ENCODE results near the gene CGREF1. TPM values are rescaled to one million over a fixed set of nuclear protein-coding genes. Genes with fewer than 3 reads are reported as not detected.
A peak's percentile ranks its signal among the peaks of the same experiment; 100 is the strongest.

Gene CGREF1
- total RNA-seq, 1 experiment from 2014 or later: 2.1 TPM

DNA sequence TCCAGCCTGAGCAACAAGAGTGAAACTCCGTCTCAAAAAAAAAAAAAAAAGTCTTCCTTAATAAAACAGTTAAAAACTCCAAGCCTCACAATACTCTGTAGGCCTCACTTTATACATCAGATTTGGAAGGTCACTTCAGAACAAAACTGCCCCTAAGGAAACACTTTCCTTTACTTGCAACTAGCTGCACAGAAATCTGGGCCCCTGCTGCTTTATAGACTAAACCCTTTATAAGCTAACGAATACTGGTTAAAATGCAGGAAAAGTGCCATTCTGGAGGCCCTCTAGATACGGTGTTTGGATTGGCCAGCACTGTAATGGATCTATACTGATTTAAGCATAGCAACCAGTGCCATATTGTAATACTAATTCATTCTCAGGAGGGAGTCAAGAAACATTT, 6.2 kb upstream of the CGREF1 start:
- Histone ChIP-seq H3K18ac (ENCODE audit: insufficient read length, low read depth, low read length) (no peak overlapping the region), H2BK5ac (ENCODE audit: insufficient read length, low read length) (no peak overlapping the region), H3K79me2 (ENCODE audit: insufficient read depth, low read length) (no peaks in the 10 kb centered on the region), H3K14ac (ENCODE audit: insufficient read depth, low read length) (no peak overlapping the region), H3K4me1 (ENCODE audit: insufficient read depth, low read length) (no peaks in the 10 kb centered on the region; the same call in 1 of the 2 replicates), H4K8ac (replicated peaks; ENCODE audit: insufficient read length, low read depth, low read length) (no peak overlapping the region), H4K5ac (ENCODE audit: insufficient read length, low read depth, low read length) (no peak overlapping the region), H2BK12ac (ENCODE audit: insufficient read length, low read depth, low read length) (no peak overlapping the region), H2AFZ (ENCODE audit: low read length) (no peak overlapping the region), H3K4me2 (ENCODE audit: insufficient read depth, insufficient read length, low read length) (no peak overlapping the region), H2BK15ac (ENCODE audit: low read depth, low read length) (no peak overlapping the region), H3K79me1 (ENCODE audit: insufficient read depth, low read depth, low read length, poor library complexity, severe bottlenecking) (no peaks in the 10 kb centered on the region), H2BK120ac (ENCODE audit: low read depth, low read length, poor library complexity, severe bottlenecking) (no peak overlapping the region), H3K23me2 (ENCODE audit: insufficient read length, low read depth, low read length, poor library complexity, severe bottlenecking) (peaks cover 4% of the 10 kb centered on the region), H3K27me3 (ENCODE audit: insufficient read depth, low read length) (peaks cover 7% of the 10 kb centered on the region; the same call in 1 of the 2 replicates), H3K27ac (ENCODE audit: insufficient read length, low read depth, low read length) (no peak overlapping the region), H2BK20ac (ENCODE audit: low read depth, low read length, poor library complexity, severe bottlenecking) (no peak overlapping the region), H3K9me3 (ENCODE audit: control insufficient read depth, low read depth, low read length) (no peaks in the 10 kb centered on the region), H3K9ac (ENCODE audit: extremely low read depth, insufficient read length, low read length) (no peak overlapping the region), H3T11ph (ENCODE audit: low read length) (no peak overlapping the region), H3K56ac (ENCODE audit: insufficient read length, low read depth, low read length) (no peak overlapping the region), H2AK5ac (ENCODE audit: insufficient read length, low read length) (no peak overlapping the region), H4K20me1 (ENCODE audit: control insufficient read depth, insufficient read depth, insufficient read length) (peaks cover 2% of the 10 kb centered on the region), H4K91ac (ENCODE audit: insufficient read length, low read depth, low read length) (no peak overlapping the region), H3K4ac (ENCODE audit: low read depth, low read length) (no peak overlapping the region), H3K23ac (ENCODE audit: insufficient read length, low read depth, low read length) (no peak overlapping the region)
- Mint-ChIP-seq H3K27me3 (ENCODE audit: low read depth) (peaks cover 40% of the 10 kb centered on the region), H3K9me3 (no peaks in the 10 kb centered on the region), H3K4me3 (0 out of 5 replicates have a peak overlapping the region, but pooled peaks of 1 of the 2 experiments have one; percentile 17), H3K4me1 (peaks cover 7 to 12% of the 10 kb centered on the region in 2 experiments), H3K36me3 (ENCODE audit: insufficient read depth in 1 of 3, low read depth in 3 of 3) (peaks cover 0 to 8% (median 2%) of the 10 kb centered on the region in 3 experiments; a peak in 4 of 7 replicates), H3K27ac (no peak overlapping the region)
- no peak for DNase-seq
- no CpG with 5 or more reads among the region's 3 CpGs for WGBS (ENCODE audit: extremely low coverage, insufficient read length, low lambda C conversion rate)
- TF ChIP-seq, protein P1, sequence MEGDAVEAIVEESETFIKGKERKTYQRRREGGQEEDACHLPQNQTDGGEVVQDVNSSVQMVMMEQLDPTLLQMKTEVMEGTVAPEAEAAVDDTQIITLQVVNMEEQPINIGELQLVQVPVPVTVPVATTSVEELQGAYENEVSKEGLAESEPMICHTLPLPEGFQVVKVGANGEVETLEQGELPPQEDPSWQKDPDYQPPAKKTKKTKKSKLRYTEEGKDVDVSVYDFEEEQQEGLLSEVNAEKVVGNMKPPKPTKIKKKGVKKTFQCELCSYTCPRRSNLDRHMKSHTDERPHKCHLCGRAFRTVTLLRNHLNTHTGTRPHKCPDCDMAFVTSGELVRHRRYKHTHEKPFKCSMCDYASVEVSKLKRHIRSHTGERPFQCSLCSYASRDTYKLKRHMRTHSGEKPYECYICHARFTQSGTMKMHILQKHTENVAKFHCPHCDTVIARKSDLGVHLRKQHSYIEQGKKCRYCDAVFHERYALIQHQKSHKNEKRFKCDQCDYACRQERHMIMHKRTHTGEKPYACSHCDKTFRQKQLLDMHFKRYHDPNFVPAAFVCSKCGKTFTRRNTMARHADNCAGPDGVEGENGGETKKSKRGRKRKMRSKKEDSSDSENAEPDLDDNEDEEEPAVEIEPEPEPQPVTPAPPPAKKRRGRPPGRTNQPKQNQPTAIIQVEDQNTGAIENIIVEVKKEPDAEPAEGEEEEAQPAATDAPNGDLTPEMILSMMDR (conservative IDR thresholded peaks at IDR 0.05): no peak

Data from H9 (cell line).